B cell (primary cell): ENCODE measurements around the gene RNF17. TPM values are rescaled to one million over a fixed set of nuclear protein-coding genes. Genes with fewer than 3 reads are reported as not detected.

ENCODE experiments used
- ATAC-seq: fragments of 200-7000 bp; cut with Tn5 transposase; one replicate; pipeline ENCODE4 v1.10.0; 2021; ENCODE audit warnings: low read depth, mild to moderate bottlenecking, moderate number of reproducible peaks, moderate library complexity
- CTCF ChIA-PET: fragments of 350-600 bp; sonication (Branson Sonifier 250); formaldehyde crosslinking; loops from one replicate; lab custom pipeline; 2021; ENCODE audit warnings: antibody characterized with exemption, inconsistent platforms; lab: Charles Lee
- POLR2A ChIA-PET: fragments of 350-600 bp; sonication (Branson Sonifier 250); formaldehyde crosslinking; loops from one replicate; lab custom pipeline; 2021; ENCODE audit warnings: antibody characterized with exemption; lab: Charles Lee
- DNase-seq: peaks from one replicate; pipeline ENCODE4 v3.0.0; 2013
- H2AFZ ChIP-seq: 2 replicates; pipeline ENCODE4 v1.6.1; 2012; ENCODE audit warnings: mild to moderate bottlenecking, low read depth, low read length; ENCODE audit not compliant: insufficient read depth, poor library complexity, severe bottlenecking
- H3K27ac ChIP-seq, 2 donors: 1 replicate in 1 of 2; 2 replicates in 1 of 2; pipeline ENCODE4 v1.5.1; 2012 to 2013; ENCODE audit warnings: low read length in 2 of 2, mild to moderate bottlenecking in 2 of 2, moderate library complexity in 1 of 2
- H3K27me3 ChIP-seq, 4 experiments: fragments of 200-600 bp in 1 of 4; sonication (generic) in 1 of 4; replicated peaks in 1 of 4; 1 replicate in 2 of 4; 2 replicates in 2 of 4; pipeline versions ENCODE4 v1.6.1 to v1.7.0; 2013 to 2016; ENCODE audit warnings: low read length in 3 of 4, mild to moderate bottlenecking in 2 of 4, mixed read lengths in 1 of 4, moderate library complexity in 1 of 4; ENCODE audit not compliant: insufficient read depth in 4 of 4, control insufficient read depth in 3 of 4; ENCODE audit errors: control extremely low read depth in 1 of 4
- H3K36me3 ChIP-seq, 2 experiments: replicated peaks in 1 of 2; 1 replicate in 1 of 2; 2 replicates in 1 of 2; pipeline versions ENCODE4 v1.6.1 to v1.7.1; 2013; ENCODE audit warnings: low read length in 1 of 2; ENCODE audit not compliant: insufficient read depth in 2 of 2, control insufficient read depth in 1 of 2; ENCODE audit errors: control extremely low read depth in 1 of 2, extremely low read depth in 1 of 2
- H3K4me1 ChIP-seq, 2 donors: fragments of 200-600 bp in 1 of 2; sonication (generic) in 1 of 2; 1 replicate in 1 of 2; 2 replicates in 1 of 2; pipeline versions ENCODE4 v1.5.1 to v1.6.1; 2013 to 2017; ENCODE audit warnings: low read length in 2 of 2; ENCODE audit not compliant: control insufficient read depth in 2 of 2, insufficient read depth in 2 of 2
- H3K4me2 ChIP-seq: replicated peaks from 2 replicates; pipeline ENCODE3; 2012; ENCODE audit warnings: mild to moderate bottlenecking, low read depth, low read length; ENCODE audit not compliant: poor library complexity, severe bottlenecking
- H3K4me3 ChIP-seq, 5 experiments: fragments of 200-600 bp in 1 of 5; sonication (generic) in 1 of 5; 1 replicate in 3 of 5; 2 replicates in 2 of 5; pipeline versions ENCODE4 v1.5.1 to v1.7.0; 2011 to 2016; ENCODE audit warnings: low read length in 4 of 5, mild to moderate bottlenecking in 4 of 5, low read depth in 2 of 5, control low read depth in 1 of 5, moderate library complexity in 1 of 5; ENCODE audit not compliant: insufficient read depth in 1 of 5; ENCODE audit errors: control extremely low read depth in 1 of 5, extremely low read depth in 1 of 5
- H3K79me2 ChIP-seq: fragments of 200-600 bp; sonication (generic); one replicate; pipeline ENCODE4 v1.6.0; 2016; ENCODE audit warnings: low read length; ENCODE audit not compliant: control insufficient read depth, insufficient read depth
- H3K9ac ChIP-seq: fragments of 200-600 bp; sonication (generic); 2 replicates; pipeline ENCODE4 v1.6.1; 2017; ENCODE audit warnings: mild to moderate bottlenecking, low read length, moderate library complexity
- H3K9me3 ChIP-seq, 3 donors: one replicate each; pipeline versions ENCODE4 v1.6.1 to v1.7.1; 2013; ENCODE audit warnings: low read length in 2 of 3; ENCODE audit not compliant: control insufficient read depth in 2 of 3, insufficient read depth in 1 of 3; ENCODE audit errors: control extremely low read depth in 1 of 3
- H4K20me1 ChIP-seq: 2 replicates; pipeline ENCODE4 v1.6.0; 2012; ENCODE audit warnings: mild to moderate bottlenecking, low read length; ENCODE audit not compliant: insufficient read depth, control insufficient read depth, poor library complexity, severe bottlenecking
- H3K27ac Mint-ChIP-seq: one replicate; pipeline ENCODE4 v1.8.0; 2021; ENCODE audit warnings: mixed read lengths
- H3K27me3 Mint-ChIP-seq: one replicate; pipeline ENCODE4 v1.8.0; 2021; ENCODE audit warnings: mixed read lengths
- H3K4me1 Mint-ChIP-seq: one replicate; pipeline ENCODE4 v1.8.0; 2021; ENCODE audit warnings: mixed read lengths
- H3K4me3 Mint-ChIP-seq: one replicate; pipeline ENCODE4 v1.8.0; 2021; ENCODE audit warnings: mixed read lengths
- H3K9me3 Mint-ChIP-seq: one replicate; pipeline ENCODE4 v1.8.0; 2022; ENCODE audit warnings: mixed read lengths; ENCODE audit not compliant: insufficient read depth
- CTCF ChIP-seq: fragments of 200-600 bp; IDR thresholded peaks from one replicate; pipeline ENCODE4 v1.8.0; 2022; ENCODE audit warnings: antibody characterized with exemption, mild to moderate bottlenecking
- EZH2 ChIP-seq: IDR thresholded peaks from 2 replicates; pipeline ENCODE4 v1.6.1; 2012; ENCODE audit warnings: borderline replicate concordance, low read depth, mild to moderate bottlenecking, moderate library complexity, low read length; ENCODE audit not compliant: insufficient read depth, poor library complexity, severe bottlenecking
- WGBS: methylation state at CpG from one replicate; pipeline ENCODE4 v1.1.5; 2013; ENCODE audit warnings: missing lambda C conversion rate; ENCODE audit not compliant: insufficient coverage; 5-methylcytosine and 5-hydroxymethylcytosine counted together
- intact Hi-C: fragments of 100-400 bp; cut with micrococcal nuclease; formaldehyde crosslinking; loops from one replicate; pipeline ENCODE4 v1.10.0; 2022
- polyA plus RNA-seq: library from polyadenylated mRNA; depleted of rRNA; stranded (reverse); fragments of >200 nt; gene quantifications from 2 replicates; pipeline ENCODE4 v1.2.3, GENCODE V29; 2012
- total RNA-seq, 2 donors: library from RNA; stranded (reverse); fragments of 120-200 nt in 1 of 2; gene quantifications; 1 replicate in 1 of 2; 2 replicates in 1 of 2; pipeline versions ENCODE4 v1.2.3 to v1.2.4, GENCODE V29; 2013 to 2022

Gene RNF17
- total and polyA plus RNA-seq, 2 donors (not counting 1 experiment from before 2014, with no cell fraction given): 0.12 TPM; not detected in 1

- no peak overlapping the region for H3K9ac ChIP-seq
- H3K27me3 Mint-ChIP-seq: peaks cover 21% of the 10 kb centered on the region
- intact Hi-C loops: no loop called here
- no peak overlapping the region for H3K27ac Mint-ChIP-seq
- H4K20me1 ChIP-seq: no peaks in the 10 kb centered on the region
- no peaks in the 10 kb centered on the region for H3K79me2 ChIP-seq
- H3K27me3 ChIP-seq: peaks cover 0 to 7% (median 0%) of the 10 kb centered on the region in 4 experiments
- H3K27ac ChIP-seq: no peak overlapping the region
- no peak for ATAC-seq
- H3K9me3 ChIP-seq: no peaks in the 10 kb centered on the region
- H3K36me3 ChIP-seq: no peaks in the 10 kb centered on the region
- H3K4me1 ChIP-seq: no peaks in the 10 kb centered on the region
- TF ChIP-seq CTCF (no peak), EZH2 (no peak)
- peaks cover 5% of the 10 kb centered on the region for H3K4me1 Mint-ChIP-seq
- H3K4me3 ChIP-seq: no peak overlapping the region
- H2AFZ ChIP-seq: no peak overlapping the region
- DNase-seq: no peak
- ChIA-PET POLR2A (no interaction called here), CTCF (interaction anchor here (1.7 kb wide), 1 partner anchor 254 kb away, joined by 4 read pairs; no protein-coding TSS in a partner anchor)
- H3K9me3 Mint-ChIP-seq: no peaks in the 10 kb centered on the region
- no peak overlapping the region for H3K4me3 Mint-ChIP-seq
- WGBS: 93% methylated on average over 6 of the region's 11 CpGs
- H3K4me2 ChIP-seq: no peak overlapping the region
Measured at GRCh38 chr13:24741016-24741662, 22.8 kb upstream of the RNF17 start.

- no peak overlapping the region for H3K27ac Mint-ChIP-seq
- H3K9me3 Mint-ChIP-seq: no peaks in the 10 kb centered on the region
- H2AFZ ChIP-seq: no peak overlapping the region
- H3K9ac ChIP-seq: no peak overlapping the region
- peaks cover 24% of the 10 kb centered on the region for H3K27me3 Mint-ChIP-seq
- no peaks in the 10 kb centered on the region for H4K20me1 ChIP-seq
- H3K4me1 ChIP-seq: peaks cover under 1 to 4% of the 10 kb centered on the region in 2 donors
- no peaks in the 10 kb centered on the region for H3K36me3 ChIP-seq
- CTCF ChIA-PET: interaction anchor here (0.5 kb wide), 1 partner anchor 1389 kb away, joined by 5 read pairs; no protein-coding TSS in a partner anchor
- H3K4me1 Mint-ChIP-seq: peaks cover 7% of the 10 kb centered on the region
- peaks cover 0 to 7% (median under 1%) of the 10 kb centered on the region in 4 experiments for H3K27me3 ChIP-seq
- H3K4me3 Mint-ChIP-seq: no peak overlapping the region
- intact Hi-C loops: no loop called here
- no peak for TF ChIP-seq EZH2
- no peak for TF ChIP-seq CTCF
- POLR2A ChIA-PET: no interaction called here
- ATAC-seq (no peak), DNase-seq (no peak)
- H3K4me3 ChIP-seq: no peak overlapping the region
- no peaks in the 10 kb centered on the region for H3K9me3 ChIP-seq
- 80% methylated on average over 7 of the region's 8 CpGs for WGBS
- no peak overlapping the region for H3K4me2 ChIP-seq
- no peaks in the 10 kb centered on the region for H3K79me2 ChIP-seq
- no peak overlapping the region for H3K27ac ChIP-seq
Measured at GRCh38 chr13:24741791-24742190, 22.2 kb upstream of the RNF17 start.
